GM21360 (cell line): ENCODE measurements around the gene TANGO2.

ENCODE experiments used
- ATAC-seq: cut with Tn5 transposase; IDR thresholded peaks from one replicate; pipeline ENCODE4 v1.9.1; 2021; ENCODE audit warnings: mild to moderate bottlenecking, moderate library complexity; ENCODE audit not compliant: unreplicated experiment

The TANGO2 gene

DNA sequence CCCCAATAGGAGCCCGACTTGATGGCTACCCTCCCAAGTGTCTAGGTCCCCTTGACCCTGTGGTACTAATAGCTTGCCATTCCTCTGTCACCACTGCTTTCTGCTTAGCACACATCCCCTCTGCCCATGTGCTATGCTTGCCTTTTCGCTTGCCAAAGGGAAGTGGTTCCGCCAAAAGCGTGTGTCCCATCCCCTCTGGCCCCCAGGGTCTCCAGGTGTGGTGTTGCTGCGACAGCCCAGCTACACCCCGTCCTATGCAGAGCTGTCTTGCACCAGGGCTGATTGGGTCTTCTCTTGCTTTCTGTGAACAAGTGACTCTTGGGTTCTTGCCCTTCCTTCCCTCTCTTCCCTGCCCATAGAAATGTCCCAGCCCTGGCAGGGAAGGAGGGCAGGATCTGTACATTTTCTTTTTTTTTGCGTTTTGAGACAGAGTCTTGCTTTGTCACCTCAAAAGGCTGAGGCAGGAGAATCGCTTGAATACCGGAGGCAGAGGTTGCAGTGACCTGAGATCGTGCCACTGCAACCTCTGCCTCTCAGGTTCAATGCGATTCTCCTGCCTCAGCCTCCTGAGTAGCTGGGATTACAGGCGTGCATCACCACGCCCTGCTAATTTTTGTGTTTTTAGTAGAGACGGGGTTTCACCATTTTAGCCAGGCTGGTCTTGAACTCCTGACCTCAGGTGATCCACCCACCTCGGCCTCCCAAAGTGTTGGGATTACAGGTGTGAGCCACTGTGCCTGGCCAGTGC, 3.9 kb downstream of the TANGO2 start:
- no peak for ATAC-seq

DNA sequence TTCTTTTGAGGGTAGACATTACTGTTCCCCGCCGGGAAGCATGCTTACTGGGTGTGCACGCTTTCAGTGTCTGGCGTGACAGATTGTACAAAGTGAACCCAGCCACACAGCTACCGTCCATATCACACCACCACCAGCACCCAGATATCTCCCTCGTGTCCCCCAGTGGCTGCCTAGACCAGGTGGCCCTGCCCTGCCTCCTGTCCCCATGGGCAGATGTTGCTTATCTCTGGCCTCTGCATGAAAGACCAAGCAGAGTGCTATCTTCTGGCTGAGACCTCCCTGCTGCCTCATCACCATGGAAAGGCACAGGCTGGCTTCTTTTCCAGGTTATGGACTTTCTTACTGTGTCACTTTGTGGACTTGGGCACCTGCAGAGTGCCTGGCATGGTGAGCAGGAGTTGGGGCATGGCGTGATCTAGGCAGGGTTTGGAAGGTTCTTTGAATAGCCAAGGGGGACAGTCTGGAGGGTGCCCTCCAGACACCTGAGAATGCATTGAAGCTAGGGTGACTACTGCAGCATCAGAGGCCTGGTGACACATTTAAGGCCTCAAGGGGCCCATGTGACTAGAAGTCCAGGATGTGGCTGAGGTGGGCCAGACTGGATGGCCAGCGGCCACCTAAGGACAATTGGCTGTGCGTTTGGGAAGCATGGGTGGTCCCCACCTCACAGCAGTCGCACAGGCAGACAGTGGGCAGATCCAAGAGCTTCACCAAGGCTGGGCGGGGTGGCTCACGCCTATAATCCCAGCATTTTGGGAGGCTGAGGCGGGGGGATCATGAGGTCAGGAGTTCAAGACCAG, 4.7 kb downstream of the TANGO2 start:
- no peak for ATAC-seq

DNA sequence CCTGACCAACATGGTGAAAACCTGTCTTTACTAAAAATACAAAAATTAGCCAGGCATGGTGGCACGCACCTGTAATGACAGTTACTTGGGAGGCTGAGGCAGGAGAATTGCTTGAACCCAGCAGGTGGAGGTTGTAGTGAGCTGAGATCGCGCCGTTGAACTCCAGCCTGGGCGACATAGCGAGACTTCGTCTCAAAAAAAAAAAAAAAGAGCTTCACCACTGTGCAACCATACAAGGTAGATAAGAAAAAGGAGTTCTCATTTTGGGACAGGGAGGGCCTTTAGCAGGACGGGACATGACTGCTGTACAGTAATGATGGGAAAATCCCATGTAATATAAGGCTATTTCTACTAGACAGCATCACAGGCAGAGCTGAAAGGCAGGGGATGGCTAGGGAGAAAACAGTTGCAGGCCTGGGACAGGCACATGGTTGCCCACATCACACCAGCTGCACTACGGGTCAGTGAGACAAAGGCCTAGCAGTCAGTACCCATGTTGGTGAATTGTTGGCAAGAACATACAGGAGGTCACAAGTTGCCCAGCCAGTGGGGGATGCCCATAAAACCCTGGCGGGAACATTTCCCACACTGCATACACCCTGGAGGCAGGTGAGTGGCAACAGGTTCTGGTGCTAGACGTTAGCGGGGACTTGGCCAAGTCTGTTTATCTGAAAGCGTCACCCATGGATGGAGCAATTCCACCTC, 5.4 kb downstream of the TANGO2 start:
- no peak for ATAC-seq

DNA sequence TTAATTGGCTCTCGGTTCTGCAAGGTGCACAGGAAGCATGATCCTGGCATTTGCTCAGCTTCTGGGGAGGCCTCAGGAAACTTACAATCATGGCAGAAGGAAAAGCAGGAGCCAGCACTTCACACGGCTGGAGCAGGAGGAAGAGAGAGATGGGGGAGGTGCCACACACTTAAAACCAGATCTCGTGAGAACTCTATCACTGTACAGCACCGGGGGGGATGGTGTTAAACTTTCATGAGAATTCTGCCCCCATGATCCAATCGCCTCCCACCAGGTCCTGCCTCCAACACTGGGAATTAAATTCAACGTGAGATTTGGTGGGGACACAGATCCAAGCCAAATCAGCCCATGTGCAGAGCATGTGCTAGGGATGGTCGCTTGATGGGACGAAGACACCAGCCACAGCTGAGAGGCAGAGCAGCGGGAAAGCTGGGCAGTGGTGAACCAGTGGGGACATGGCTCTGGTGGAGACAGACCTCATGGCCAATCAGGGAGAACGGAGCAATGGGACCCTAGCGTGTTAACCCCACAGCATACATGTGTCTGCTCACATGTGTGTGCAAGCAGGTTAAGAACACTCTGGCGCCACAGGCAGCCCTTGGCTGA, 6.2 kb downstream of the TANGO2 start:
- no peak for ATAC-seq

DNA sequence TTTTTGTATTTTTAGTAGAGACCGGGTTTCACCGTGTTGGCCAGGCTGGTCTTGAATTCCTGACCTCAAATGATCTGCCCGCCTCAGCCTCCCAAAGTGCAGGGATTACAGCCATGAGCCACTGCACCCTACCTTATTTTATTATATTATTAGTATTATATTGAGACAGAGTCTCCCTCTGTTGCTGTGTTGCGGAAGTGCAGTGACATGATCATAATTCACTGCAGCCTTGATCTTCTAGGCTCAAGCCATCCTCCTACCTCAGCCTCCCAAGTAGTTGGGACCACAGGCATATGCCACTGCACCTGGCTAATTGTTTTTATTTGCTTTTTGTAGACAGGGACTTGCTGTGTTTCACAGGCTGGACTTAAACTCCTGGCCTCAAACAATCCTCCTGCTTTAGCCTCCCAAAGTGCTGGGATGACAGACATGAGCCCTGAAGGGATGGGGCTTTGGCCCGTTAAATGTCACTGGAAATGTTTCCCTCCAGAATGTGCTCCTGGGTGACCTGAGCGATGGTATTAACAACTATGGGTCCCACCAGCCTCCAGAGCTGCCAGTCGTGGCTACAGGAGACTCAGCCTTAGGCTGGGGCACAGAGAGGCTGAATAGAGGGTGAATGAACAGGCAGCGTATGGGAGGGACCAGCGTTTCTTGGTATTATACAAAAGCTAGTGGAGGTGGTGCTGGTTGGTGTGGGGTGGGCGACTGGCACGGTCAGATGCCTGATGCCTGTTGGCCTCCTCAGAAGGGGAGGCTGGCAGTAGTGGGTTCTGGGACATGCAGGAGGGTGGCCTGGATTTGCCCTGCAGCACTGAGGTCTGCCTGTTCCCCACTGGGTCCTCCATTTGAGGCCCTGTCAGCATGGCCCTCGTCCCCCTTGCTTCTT, 7.3 kb downstream of the TANGO2 start:
- no peak for ATAC-seq

DNA sequence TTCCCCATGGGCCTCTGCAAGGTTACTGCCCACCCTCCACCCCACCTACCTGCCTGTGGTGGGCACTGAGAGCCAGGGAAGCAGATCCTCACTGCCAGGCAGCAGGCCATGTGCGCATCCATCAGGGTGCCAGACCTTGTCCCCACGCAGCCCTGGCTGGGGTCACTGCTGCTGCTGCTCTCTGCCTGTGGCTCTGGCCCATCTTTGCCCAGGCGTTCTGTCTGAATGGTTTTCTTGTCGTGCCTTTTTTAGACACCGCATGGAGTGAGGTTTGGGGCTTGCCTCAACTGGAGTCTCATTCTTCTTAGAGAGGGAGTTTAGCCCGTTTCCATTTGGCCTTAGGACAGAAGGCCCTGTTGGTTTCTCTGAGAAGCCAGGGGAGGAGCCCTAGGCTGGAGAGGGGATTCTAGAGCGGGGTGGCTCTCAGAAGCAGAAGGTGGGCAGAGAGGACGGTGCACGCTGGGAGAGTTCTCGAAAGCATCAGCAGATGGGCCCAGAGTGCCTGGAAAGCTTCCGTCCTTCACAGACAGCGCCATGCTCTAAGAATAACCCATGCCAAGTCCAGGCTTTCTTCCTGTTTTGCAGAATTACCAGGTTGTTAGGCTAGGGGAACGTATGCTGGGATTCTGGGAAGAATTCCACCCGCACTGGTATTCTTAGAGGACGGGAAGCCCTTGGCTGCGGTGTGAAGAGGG, 8.1 kb downstream of the TANGO2 start:
- no peak for ATAC-seq

DNA sequence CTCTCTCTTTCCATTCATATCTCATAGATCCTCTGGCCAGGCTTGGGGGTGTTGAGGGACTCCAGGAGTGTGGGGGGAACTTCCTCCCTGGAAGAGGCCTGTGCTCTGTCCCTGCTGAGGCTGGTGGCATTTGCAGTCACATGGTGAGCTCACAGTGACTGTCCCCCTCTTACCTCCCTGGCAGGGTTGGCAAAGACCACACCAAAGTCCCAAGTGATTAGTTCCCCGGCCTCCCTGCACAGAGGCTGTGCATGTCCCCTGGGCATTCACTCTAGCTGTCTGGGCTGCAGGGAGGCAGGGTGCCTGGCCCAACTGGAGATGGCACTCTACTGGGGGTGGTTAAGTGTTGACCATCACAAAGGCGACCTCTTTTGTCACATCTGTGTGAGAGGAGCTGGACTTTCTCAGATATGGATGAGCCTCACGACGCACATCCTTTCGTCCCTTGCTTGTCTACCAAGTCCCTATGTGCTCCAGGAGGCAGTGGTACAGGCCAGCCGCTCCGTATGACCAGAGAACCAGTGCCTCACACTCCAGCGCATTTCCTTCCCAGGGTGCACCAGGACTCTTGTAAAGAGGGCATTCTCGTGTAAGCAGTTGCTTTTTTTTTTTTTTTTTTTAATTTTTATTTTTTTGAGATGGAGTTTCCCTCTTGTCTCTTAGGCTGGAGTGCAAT, 8.8 kb downstream of the TANGO2 start:
- no peak for ATAC-seq

DNA sequence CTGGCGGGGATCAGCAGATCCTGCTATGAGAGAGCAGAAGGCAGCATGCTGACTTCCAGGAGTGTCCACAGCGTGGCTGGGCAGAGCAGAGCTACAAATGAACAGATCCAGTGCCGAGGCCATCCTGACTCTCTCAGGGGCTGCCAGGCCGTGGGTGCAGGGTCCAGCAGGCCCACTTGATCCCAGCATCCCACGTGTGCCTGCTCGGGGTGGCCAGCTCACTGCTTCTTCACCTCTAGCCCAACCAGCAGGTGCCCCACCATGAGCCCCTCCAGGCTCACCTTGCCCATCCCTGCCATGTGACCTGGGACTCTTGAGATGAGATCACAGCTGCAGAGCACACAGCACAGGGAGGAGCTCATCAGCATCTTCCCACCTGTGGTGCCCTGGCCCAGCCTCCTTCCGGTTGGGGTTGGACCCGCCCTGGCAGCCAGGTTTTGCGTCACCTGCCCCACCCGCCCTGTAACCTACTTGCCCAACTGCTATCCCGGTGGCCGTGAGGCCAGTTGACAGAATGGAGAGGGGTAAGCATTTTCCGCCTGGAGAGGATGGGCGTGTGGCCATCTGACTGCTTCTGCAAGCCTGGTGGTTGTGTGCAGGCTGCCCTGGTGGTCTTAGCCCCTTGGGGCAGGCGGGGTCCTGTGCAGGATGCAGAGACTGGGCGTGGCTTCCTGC, 11.0 kb downstream of the TANGO2 start:
- no peak for ATAC-seq

DNA sequence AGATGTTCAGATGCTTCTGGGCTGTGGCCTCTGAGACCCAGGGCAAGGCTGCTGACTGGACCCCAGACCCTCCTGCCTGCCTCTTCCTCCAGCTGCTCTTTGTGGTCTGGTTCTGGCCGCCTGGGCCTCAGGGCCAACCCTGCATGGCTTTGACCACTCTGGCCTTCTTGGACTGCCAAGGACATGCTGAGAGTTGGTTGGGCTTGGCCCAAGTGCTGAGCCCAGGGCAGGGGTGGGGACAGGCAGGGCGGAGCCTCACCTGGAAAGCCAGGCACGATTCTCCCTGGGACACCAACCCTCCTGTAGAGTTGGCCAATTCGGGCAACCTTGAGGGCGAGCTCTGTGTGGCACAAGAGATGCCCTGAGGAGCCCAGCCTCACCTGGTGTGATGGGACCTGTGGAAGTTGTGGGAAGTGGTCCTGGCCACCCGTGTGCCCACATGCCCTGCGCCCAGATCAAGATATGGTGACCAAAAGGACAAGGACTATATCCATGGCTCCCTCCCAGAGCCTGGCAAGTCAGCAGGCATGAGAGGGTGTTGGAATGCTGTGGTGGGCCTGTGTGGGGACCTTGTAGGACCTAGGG, 11.6 kb downstream of the TANGO2 start:
- no peak for ATAC-seq

DNA sequence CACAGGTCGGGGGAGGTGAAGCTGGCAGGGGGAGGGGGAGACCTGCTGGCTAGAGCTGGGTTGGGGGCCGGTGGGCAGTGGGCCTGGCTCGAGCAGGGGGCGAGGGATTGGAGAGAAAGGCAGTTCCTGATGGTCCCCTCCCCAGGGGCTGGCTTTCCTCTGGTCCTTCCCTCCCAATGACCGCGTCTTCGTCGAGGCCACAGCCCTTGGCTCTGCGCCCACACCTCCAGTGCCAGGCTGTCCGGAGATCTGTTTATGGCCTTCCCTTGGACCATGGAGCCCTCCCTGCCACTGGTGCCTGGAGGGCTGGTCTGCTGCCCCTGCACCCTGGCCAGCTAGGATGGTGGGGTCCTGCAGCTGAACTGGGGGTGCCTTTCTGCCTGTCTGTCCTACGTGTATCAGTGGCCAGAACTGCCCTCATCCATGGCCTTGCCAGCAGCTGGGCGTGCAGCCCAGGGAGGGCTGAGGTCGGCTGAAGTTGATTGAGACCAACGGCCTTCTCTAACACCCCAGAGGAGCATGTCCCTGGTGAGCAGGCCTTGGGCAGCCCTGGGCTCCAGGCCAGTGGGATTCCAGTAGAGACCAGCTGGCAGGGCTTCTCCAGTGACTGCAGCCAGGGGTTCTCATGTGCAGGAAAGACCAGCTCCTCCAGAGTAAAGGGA, 12.3 kb downstream of the TANGO2 start:
- no peak for ATAC-seq

DNA sequence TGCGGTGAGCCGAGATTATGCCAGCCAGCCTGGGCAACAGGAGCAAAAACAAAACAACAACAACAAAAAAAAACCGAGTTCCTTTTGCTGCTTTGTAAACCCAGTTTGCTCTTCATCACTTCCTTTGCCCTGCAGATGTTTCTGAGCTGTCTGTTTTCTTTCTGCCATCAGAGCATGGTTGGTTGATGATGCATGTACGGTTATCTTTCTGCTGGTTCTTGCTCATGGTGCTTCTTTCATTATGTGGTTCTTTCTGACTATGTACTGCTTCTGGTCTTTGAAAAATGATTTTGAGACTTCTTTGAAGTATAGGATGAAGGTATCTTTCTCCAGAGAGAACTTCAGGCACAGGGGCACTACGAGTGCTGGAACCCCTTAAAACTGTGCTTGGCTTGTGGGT, 13.2 kb downstream of the TANGO2 start:
- ATAC-seq: no peak

DNA sequence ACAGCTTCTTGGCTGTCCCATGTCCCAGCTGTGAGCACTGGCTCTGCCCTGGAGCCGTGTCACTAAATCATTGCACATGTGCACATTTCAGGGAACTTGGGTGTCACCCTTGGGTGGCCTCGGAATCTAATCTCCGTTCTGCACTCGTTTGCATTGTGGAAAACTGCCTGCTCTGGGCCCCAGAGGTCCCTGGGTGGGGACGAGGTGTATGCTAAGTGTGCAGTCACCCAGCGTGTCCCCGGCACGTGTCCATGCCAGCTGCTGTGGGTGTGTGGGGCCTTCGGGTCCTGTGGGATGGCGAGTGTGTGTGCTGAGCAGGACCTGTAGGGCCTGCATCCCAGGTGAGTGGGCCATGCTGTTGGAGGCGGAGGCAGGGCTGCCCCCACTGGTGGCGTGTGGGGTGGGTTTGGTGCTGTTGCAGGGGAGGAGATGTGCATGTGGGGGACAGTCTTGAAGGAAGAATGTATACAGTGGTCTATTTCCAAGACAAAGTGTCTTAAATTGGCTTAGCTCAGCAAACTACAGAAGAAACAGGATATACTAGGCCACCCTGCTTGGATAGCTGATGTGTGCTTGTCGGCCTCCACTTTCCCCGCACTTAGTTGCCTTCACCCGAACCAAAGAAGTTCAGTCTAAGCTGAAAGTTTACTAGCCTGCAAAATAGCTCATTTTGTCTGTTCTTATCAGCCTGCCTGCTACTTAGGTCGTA, 14.6 kb downstream of the TANGO2 start:
- ATAC-seq: no peak

DNA sequence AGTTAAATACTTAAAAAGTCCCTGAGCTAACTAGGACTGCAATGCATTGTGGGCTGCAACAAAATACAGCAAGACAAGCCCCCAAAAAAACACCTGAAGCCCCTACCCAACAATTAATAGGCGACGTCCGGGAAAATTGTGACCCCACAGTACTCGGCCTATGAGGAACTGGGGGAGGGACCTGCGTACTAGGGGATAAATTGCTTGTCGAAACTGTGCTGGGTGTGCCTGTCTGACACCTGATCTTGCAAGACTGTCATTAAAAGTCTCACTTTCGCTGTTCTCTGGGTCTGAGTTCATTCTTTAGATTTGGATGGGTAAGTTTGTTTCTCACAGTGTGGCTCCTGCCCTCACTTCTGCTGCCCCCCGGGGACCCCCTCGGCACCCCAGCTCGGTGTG, 15.2 kb downstream of the TANGO2 start:
- ATAC-seq: no peak

DNA sequence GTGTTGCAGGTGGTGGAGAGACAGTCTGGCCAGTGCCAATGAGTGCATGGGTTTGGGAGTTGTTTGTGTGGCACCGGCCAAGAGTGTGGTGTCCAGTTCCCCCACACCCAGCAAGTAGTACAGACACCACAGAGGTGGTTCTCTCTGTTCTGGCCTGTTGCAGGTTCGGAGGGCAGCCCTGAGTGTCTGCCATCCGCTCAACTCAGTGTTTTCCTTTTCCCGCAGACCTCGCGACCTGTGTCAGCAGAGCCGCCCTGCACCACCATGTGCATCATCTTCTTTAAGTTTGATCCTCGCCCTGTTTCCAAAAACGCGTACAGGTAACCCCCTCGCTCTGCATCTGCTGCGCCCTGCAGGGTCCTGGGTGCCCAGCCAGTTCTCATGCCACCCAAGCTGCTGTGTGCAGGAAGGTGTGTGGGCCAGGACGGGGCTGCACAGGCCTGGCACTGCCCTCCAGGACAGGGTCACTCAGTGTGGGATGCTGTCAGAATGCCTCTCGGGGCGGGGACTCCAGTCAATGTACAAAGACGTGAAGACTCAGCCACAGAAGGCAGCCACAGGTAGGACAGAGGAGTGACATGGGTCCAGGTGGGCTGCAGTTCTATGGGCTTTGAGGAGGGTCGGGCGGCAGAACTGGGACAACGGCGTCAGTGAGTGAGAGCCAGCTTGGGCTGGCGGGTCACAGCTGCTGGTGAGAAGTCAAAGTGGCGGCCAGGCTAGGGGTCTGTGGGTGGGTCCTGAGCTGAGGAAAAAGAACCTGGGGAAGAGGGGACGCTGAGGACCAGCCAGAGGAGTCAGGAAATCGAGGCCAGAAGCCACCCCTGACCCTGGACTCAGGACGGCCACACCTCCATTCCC, 15.9 kb downstream of the TANGO2 start:
- no peak for ATAC-seq

DNA sequence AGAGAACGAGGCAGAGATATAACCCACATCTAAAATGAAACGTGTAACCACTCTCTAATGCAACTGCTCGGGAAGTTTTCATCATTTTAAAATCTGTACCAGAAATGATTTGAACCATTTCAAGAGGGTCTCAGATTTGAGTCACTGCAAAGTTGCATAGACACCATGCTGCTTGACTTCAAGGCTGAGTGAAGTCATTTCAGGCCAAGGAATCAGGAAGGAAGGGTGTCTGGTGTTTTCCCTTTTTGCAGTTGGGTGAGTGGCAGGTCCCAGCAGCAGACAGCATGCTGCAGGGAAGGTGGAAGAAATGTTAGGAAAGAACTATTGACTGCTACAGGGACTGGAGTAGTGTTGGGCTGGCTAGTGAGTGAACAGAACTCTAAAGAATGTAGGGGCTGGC, 16.5 kb downstream of the TANGO2 start:
- ATAC-seq: no peak

DNA sequence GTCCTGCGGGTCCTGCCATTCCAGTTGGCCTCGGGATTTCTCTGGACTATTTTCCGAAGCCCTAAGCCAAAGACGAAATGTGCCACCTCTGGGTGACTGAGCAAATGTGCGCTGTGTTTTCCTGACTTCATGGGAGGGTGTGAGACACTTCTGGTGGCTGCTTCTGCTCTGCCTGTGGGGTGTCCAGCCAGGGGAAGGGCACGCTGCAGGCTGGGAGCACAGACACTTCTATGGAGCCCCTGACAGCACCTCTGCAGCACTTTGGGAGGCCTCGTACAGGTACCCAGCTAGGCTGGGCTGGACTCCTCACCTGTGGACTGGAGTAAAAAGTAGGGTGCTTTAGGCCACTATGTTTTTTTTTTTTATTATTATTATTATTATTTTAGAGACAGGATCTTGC, 17.7 kb downstream of the TANGO2 start:
- ATAC-seq: no peak
